ENCODE measurements around the gene SYT12.

GRCh38 chr11:67007126-67007525 is 15.8 kb upstream of the SYT12 start:
- TF ChIP-seq EZH2 (IDR thresholded peaks at IDR 0.05; ENCODE audit: insufficient read depth, poor library complexity, severe bottlenecking) (no peak), EZH2phosphoT487 (IDR thresholded peaks at IDR 0.05; ENCODE audit: insufficient read depth, low read depth) (no peak)

All from GM23248 (cell line).